HepG2 (cell line): ENCODE measurements around the gene SORL1-AS1.

ENCODE experiments used
- ATF2 ChIP-seq: sonication (generic); formaldehyde crosslinking; IDR thresholded peaks from 2 replicates; pipeline ENCODE4 v1.4.0; 2020; ENCODE audit warnings: missing genetic modification reagents
- CSRNP2 ChIP-seq: sonication (generic); formaldehyde crosslinking; conservative IDR thresholded peaks from 2 replicates; pipeline ENCODE4 v1.8.0; 2022; ENCODE audit warnings: low read depth, missing genetic modification reagents
- HINFP ChIP-seq: sonication (generic); formaldehyde crosslinking; IDR thresholded peaks from 2 replicates; pipeline ENCODE4 v1.4.0; 2020; ENCODE audit warnings: low read depth, mild to moderate bottlenecking, missing genetic modification reagents
- MLLT10 ChIP-seq: sonication (generic); formaldehyde crosslinking; IDR thresholded peaks from 2 replicates; pipeline ENCODE4 v1.4.0; 2020; ENCODE audit warnings: missing genetic modification reagents
- NFKBIZ ChIP-seq: IDR thresholded peaks from 2 replicates; pipeline ENCODE4 v1.6.1; 2018; ENCODE audit warnings: missing genetic modification reagents, missing compliant biosample characterization
- POLR2G ChIP-seq: fragments of 200-400 bp; formaldehyde crosslinking; IDR thresholded peaks from 2 replicates; pipeline ENCODE4 v1.6.1; 2018; ENCODE audit warnings: mild to moderate bottlenecking, low read depth, low read length, moderate library complexity
- PRPF4 ChIP-seq: fragments of 200-400 bp; formaldehyde crosslinking; IDR thresholded peaks from 2 replicates; pipeline ENCODE4 v1.6.1; 2016; ENCODE audit warnings: low read length, low read depth; ENCODE audit not compliant: poor library complexity, severe bottlenecking
- SRSF4 ChIP-seq: fragments of 200-400 bp; formaldehyde crosslinking; IDR thresholded peaks from one replicate; pipeline ENCODE4 v1.6.1; 2018; ENCODE audit warnings: mild to moderate bottlenecking, low read depth, low read length, moderate library complexity; ENCODE audit not compliant: poor library complexity, severe bottlenecking
- ZBTB43 ChIP-seq: sonication (generic); formaldehyde crosslinking; conservative IDR thresholded peaks from 2 replicates; pipeline ENCODE4 v1.4.0; 2020; ENCODE audit warnings: missing genetic modification reagents
- ZEB1 ChIP-seq: IDR thresholded peaks from 2 replicates; pipeline ENCODE4 v1.6.1; 2012; ENCODE audit warnings: mild to moderate bottlenecking, low read depth, inconsistent platforms; ENCODE audit not compliant: insufficient replicate concordance
- ZNF407 ChIP-seq: sonication (generic); formaldehyde crosslinking; IDR thresholded peaks from one replicate; pipeline ENCODE4 v1.5.1; 2020; ENCODE audit warnings: mild to moderate bottlenecking, missing genetic modification reagents; ENCODE audit errors: not compliant biosample characterization
- ZNF670 ChIP-seq: sonication (generic); formaldehyde crosslinking; IDR thresholded peaks from 2 replicates; pipeline ENCODE4 v1.8.0; 2022; ENCODE audit warnings: mild to moderate bottlenecking, missing genetic modification reagents, borderline replicate concordance
- ZNF780A ChIP-seq: sonication (generic); formaldehyde crosslinking; IDR thresholded peaks from 2 replicates; pipeline ENCODE4 v1.8.0; 2022; ENCODE audit warnings: mild to moderate bottlenecking, missing genetic modification reagents, moderate library complexity
- ZNF782 ChIP-seq: sonication (generic); formaldehyde crosslinking; IDR thresholded peaks from 2 replicates; pipeline ENCODE4 v1.4.0; 2020; ENCODE audit warnings: missing genetic modification reagents, mild to moderate bottlenecking, borderline replicate concordance
- ZNF878 ChIP-seq: sonication (generic); formaldehyde crosslinking; IDR thresholded peaks from 2 replicates; pipeline ENCODE4 v1.8.1; 2023; ENCODE audit warnings: mild to moderate bottlenecking, missing genetic modification reagents, moderate library complexity

SORL1-AS1 gene

DNA sequence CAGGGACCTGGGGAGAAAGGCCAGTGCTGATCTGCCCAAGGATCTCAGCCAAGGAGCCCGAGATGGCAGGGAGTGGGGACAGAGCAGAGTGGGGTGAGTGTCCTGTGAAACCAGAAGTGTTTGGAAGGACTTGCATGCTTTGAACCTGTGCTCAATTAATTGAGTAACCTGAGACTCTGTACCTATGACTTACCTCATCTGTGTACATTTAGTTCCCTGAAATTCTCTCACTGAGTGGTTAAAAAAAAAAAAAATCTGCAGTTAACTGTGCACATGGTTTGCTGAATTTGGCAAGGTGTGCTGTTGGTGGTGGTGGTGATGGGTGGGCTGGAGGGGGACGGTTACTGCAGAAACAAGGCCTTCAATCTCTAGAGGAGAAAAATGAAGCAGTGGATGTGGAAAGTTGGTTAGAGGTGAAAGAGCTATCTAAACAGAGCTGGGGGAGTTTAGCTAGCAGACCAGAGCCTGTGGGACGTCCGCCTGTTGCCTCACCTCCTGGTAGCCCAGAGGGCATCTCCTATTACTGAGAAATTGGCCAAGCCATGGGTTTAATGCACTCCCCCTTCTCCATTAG, 8.3 kb upstream of the SORL1-AS1 start (continued):
- TF ChIP-seq ATF2 (CRISPR knock-in tag) (peak; percentile 65), ZNF780A (CRISPR knock-in tag) (no peak), ZNF782 (CRISPR knock-in tag) (no peak), CSRNP2 (CRISPR knock-in tag) (no peak), SRSF4 (no peak), POLR2G (0 out of 2 replicates have a peak, but pooled peaks have one; percentile 24), ZNF878 (no peak), ZNF670 (no peak), MLLT10 (CRISPR knock-in tag) (no peak), NFKBIZ (CRISPR knock-in tag) (no peak), ZBTB43 (CRISPR knock-in tag) (no peak), ZNF407 (CRISPR knock-in tag) (no peak), HINFP (CRISPR knock-in tag) (no peak), ZEB1 (no peak), PRPF4 (no peak)
